AG08395 (cell line): ENCODE data around the gene PCDH15.

Source experiments
- DNase-seq: peaks from one replicate; pipeline ENCODE4 v3.0.0; 2012; ENCODE audit warnings: mixed read lengths, low spot score

Gene PCDH15

GRCh38 chr10:54372179-54372578, 428.9 kb downstream of the PCDH15 start:
- DNase-seq: no peak

GRCh38 chr10:54368984-54369383, 432.0 kb downstream of the PCDH15 start:
- DNase-seq: no peak

DNA sequence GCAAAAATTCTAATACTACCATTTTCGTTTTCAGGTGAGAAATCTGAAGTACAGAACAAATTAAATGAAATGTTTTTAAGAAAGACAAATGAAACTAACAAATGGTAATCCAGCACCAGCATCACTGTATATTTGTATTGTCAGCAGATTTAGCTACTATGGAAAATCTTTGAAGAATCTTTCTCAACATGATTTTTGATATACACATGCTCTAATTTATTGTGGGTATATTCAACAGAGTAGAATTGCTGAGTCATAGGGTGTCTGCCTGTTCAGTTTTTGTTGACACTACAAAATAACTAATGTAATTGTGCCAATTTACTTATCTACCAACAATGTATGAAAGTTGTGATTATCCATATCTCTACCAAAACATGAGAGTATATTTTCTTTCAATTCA, 437.6 kb downstream of the PCDH15 start:
- DNase-seq: no peak

DNA sequence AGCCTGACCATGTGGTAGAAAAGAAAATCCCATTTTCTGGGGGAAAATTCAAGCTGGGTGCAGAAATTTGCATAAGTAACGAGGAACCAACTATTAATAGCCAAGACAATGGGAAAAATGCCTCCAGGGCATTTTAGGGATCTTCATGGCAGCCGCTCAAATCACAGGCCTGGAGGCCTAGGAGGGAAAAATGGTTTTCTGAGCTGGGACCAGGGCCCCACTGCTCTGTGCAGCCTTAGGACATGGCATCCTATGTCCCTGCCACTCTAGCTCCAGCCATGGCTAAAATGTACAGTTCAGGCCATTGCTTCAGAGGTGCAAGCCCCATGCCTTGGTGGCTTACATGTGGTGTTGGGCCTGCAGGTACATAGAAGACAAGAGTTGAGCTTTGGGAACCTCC, 459.0 kb downstream of the PCDH15 start:
- no peak for DNase-seq

DNA sequence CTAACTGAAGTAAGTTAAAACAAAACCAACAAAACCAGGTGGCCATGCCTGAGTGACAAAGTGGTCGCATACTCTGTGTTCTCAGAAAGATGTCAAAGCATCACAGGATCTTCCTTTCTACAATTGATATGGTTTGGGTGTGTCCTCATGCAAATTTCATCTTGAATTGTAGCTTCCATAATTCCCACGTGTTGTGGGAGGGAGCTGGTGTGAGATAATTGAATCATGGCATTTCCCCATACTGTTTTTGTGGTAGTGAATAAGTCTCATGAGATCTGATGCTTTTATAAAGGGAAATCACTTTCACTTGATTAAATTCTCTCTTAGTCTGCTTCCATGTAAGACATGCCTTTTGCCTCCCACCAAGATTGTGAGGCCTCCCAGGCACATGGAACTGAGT, 465.7 kb downstream of the PCDH15 start:
- DNase-seq: no peak

DNA sequence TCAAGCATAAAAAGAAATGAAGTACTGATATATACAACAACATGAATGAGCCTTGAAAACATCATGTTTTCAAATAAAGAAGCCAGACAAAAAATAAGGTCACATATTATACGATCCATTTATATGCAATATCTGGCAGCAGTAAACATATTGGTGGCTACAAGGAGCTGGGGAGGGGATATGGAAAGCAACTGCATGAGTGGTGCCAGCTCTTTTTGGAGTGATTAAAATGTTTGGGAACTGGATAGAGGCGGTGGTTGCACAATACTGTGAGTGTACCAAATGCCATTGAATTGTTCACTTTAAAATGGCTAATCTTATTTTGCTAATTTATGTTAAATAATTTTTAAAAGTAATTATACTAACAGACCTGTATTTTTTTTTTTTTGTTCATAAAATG, 481.7 kb downstream of the PCDH15 start:
- DNase-seq: no peak

- DNase-seq: no peak
These were observed 482.6 kb downstream of the PCDH15 start for GRCh38 chr10:54318470-54318869.

DNA sequence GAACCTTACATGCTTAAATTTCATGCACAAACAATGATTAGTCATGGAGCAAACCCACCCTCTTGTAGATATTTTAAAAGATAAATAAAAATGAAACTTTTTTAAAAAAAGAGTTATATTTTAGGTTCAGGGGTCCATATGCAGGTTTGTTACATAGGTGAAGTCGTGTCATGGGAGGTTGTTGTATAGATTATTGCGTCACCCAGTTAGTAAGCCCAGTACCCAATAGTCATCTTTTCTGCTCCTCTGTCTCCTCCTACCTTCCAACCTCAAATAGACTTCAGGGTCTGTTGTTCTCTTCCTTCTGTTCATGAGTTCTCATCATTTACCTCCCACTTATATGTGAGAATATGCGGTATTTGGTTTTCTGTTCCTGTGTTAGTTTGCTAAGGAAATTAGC, 486.6 kb downstream of the PCDH15 start:
- no peak for DNase-seq

- DNase-seq: no peak
These were observed 516.4 kb downstream of the PCDH15 start for GRCh38 chr10:54284526-54285193.

- no peak for DNase-seq
These were observed 519.0 kb downstream of the PCDH15 start for GRCh38 chr10:54282012-54282411.

- no peak for DNase-seq
These were observed 534.6 kb downstream of the PCDH15 start for GRCh38 chr10:54266395-54266794.

DNA sequence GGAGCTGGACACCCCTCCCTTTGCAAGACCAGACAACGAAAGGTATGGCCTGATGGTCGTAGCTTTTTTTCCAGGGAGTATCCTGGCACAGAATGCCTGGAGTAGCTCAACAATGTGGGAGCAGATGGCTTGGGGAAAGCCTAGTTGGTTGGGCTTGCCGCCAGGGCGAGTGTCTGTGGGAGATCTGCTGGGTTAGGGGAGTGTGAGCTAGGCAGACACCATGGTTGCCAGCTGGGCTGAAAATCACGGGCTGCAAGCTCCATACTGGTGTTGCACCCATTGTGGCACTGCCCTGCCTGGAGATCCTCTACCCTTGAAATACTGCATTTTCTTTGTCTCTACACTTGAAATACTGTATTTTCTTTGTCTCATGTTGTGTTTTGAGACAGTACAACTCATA, 538.3 kb downstream of the PCDH15 start:
- DNase-seq: no peak

GRCh38 chr10:54259104-54259503, 541.9 kb downstream of the PCDH15 start:
- no peak for DNase-seq

DNA sequence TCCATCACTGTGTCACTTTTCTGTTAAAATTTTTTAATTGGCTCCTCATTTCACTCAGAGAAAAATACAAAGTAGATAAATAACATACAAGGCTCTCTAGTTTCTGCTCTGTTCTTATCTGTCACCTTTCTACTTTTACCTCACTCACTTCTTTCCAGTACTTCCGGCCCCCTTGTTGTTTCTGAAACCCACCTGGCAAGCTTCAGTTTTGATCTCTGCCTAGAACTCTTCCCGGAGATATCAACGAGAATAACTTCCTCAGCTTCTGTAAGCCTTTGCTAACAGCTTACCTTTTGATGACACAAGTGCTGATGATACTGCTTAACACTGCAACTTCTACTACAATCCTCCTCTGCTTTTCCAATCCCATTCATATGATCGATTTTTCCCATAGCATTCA, 566.2 kb downstream of the PCDH15 start:
- no peak for DNase-seq

DNA sequence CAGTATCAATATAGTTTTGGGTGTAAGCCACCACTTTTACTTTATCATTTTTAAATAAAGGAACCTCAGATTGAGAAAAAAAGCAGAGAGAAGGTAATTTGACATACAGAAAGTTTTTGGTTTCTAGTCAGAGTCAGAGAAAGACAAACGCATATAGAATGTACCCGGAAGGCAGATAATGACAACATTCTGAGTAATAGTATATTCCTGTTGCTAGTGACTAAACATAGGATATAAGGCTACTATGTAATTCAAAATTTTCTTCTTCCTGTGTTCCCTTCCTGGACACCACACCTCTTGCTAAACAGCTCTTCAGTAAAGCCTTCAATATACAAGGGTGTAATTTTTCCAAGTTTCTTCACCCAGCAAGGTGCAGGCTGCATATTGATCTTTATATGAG, 597.6 kb downstream of the PCDH15 start:
- no peak for DNase-seq

DNA sequence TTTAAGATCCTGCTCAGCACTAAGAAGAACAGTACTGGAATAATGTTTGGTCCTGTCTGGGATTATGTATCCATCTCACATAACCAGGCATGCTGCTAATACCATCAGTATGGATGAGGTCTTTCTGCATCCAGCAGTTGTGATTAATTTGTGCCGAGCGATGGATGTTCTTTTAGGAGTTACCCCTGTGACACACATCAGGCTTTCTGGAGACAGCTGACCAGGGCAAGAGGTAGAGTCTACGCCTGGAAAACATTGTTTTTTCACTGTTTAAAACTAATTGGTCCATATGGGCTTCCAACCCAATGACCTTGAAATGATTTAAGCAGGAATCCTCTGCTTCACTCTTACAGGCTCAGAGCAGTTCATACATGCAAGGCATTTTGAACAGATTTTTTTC, 603.0 kb downstream of the PCDH15 start:
- DNase-seq: no peak

DNA sequence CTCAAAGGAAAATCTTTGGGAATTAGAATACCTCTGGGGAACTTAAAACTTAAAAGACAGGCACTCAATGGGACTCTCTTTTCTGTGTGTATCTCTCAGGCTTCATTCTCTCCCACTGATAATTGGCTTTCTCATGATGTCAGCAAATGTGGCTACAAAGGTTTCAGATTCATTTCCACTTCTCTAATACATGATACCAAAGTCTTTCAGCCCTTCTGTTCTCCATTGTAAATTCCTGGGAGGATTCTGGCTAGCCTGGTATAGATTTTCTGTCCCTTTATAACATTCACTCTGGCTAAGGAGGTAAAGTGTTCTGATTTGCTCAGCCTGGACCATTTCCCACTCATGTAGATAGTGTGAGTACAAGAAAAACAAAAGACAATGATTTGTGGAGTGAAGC, 606.2 kb downstream of the PCDH15 start:
- no peak for DNase-seq

DNA sequence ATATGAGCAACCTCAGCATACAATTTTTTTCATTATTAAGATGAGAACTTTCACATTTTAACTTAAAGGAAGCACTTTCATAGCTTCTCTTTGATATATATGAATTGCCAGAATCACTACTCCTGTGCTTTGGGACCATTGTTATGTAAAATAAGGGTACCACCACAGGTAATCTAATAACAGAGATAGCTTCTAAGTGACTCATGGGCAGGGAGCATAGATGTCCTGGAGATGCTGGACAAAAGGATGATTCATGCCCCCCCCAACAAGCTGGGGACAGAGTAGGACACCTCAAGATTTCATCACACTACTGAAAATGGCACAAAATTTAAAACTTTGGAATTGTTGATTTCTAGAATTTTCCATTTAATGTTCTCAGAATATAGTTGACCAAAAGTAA, 641.1 kb downstream of the PCDH15 start:
- DNase-seq: no peak

DNA sequence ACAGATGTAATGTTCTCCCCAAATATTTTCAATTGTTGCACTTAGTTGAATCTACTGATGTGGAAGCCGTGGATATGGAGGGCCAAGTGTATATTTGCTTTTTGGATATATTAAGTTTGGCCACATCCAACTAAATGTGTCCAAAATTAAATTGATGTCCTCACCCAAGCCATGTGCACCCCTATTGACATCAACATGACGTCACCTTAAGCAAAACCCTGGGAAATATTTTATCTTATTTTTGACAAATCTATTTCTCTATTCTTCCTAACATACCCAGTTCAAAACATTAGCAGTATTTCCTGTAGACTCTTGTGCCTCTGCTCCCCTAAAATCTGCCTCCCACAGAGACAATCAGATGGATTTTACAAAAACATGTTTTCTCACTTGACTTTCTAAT, 652.5 kb downstream of the PCDH15 start:
- no peak for DNase-seq

DNA sequence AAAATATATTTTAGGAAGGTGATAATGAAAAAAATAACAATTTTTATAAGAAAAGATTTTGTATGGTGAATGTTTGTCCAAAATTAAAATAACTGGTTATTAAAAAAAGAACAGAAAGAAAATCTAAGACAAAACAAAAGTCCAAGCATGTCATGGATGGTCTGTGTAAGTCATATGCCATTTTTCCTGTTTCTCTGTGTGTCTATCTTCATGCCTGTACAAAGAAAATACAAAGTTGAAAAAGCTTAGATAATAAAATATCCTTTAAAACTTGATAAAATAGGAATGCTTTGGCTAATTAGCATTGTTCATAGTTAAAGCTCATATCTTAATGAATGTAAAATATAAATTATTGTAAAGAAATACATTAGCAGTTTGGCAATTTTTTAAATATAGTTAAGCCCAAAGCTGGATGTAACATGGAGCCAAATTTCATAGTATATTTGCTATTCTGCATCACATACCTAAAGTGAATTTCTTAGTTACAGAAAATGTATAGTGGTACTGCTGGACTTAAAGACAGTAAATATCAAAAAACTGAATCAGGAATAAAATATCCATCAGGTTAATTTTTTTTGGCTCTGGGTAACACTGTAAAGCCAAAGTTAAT, 661.1 kb downstream of the PCDH15 start:
- DNase-seq: no peak

GRCh38 chr10:54137396-54137795, 663.6 kb downstream of the PCDH15 start:
- DNase-seq: no peak

GRCh38 chr10:54133203-54133602, 667.8 kb downstream of the PCDH15 start:
- no peak for DNase-seq

DNA sequence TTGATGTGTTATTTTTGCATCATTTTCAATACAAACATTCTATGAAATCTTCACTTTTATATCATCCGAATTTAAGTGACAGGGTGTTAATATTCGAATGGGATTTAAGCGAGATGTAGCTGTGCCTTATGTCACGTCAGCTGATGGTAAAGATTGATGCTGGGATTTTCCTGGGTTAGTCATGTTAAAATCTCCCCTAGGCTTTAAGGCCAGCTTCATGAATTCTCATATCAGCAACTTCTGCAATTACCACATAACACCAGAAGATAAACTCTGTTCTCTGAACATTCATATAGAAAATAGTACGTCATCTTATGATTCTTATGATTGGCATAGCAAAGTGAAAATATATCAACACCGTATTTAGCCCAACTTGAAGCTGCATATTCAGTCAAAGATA, 669.2 kb downstream of the PCDH15 start:
- no peak for DNase-seq

- DNase-seq: no peak
These were observed 670.6 kb downstream of the PCDH15 start for GRCh38 chr10:54130394-54130793.
